ENCODE measurements around the gene IFT22. TPM values are rescaled to one million over a fixed set of nuclear protein-coding genes. Genes with fewer than 3 reads are reported as not detected.

Gene IFT22
- polyA plus RNA-seq, 1 of the 3 experiments (the other 2 are of a cell fraction) = 66.7 TPM

- Histone ChIP-seq H3K4me2 (no peak overlapping the region), H3K9me3 (no peaks in the 10 kb centered on the region), H2AFZ (ENCODE audit: low read depth) (no peak overlapping the region), H3K9ac (no peak overlapping the region), H3K4me3 (ENCODE audit: low read depth in 2 of 2, low read length in 1 of 2) (no peak overlapping the region), H3K36me3 (replicated peaks in 1 of 2; ENCODE audit: control insufficient read depth in 1 of 2, insufficient read depth in 2 of 2, low read length in 1 of 2) (peaks cover 8 to 14% of the 10 kb centered on the region in 2 experiments), H4K20me1 (ENCODE audit: insufficient read depth) (no peaks in the 10 kb centered on the region), H3K27ac (ENCODE audit: low read depth in 2 of 2, low read length in 1 of 2) (no peak overlapping the region), H3K27me3 (ENCODE audit: insufficient read depth) (no peaks in the 10 kb centered on the region), H3K4me1 (ENCODE audit: control insufficient read depth in 1 of 2, insufficient read depth in 2 of 2, low read depth in 1 of 2, low read length in 1 of 2) (peaks cover 0 to 2% of the 10 kb centered on the region in 2 experiments; a peak in 2 of 4 replicates), H3K9me2 (no peaks in the 10 kb centered on the region), H3F3A (replicated peaks; ENCODE audit: insufficient read depth) (peaks cover 3% of the 10 kb centered on the region), H3K79me2 (ENCODE audit: insufficient read depth) (peaks cover 20% of the 10 kb centered on the region)
- ChIA-PET CTCF (no interaction called here), POLR2A (no interaction called here)
- TF ChIP-seq MXI1 (IDR thresholded peaks at IDR 0.05; ENCODE audit: low read depth, low read length) (no peak), FOXM1 (IDR thresholded peaks at IDR 0.05; ENCODE audit: low read depth) (no peak), POLR2AphosphoS5 (IDR thresholded peaks at IDR 0.05; ENCODE audit: low read depth, low read length) (no peak), EZH2phosphoT487 (IDR thresholded peaks at IDR 0.05; ENCODE audit: borderline replicate concordance, low read depth) (no peak), ELF1 (IDR thresholded peaks at IDR 0.05) (no peak), JUND (IDR thresholded peaks at IDR 0.05) (no peak), NFIC (IDR thresholded peaks at IDR 0.05; ENCODE audit: borderline replicate concordance) (no peak)
- DNase-seq = no peak
- WGBS (ENCODE audit: low lambda C conversion rate) = 71% methylated on average over 5 of the region's 5 CpGs
Observed at GRCh38 chr7:101319401-101319800, 2.2 kb downstream of the IFT22 start.

GRCh38 chr7:101315336-101315735 lies 6.3 kb downstream of the IFT22 start:
- WGBS (ENCODE audit: low lambda C conversion rate) = 17% methylated on average over 1 of the region's 1 CpG
- no peak overlapping the region for H3K9ac ChIP-seq
- H3K4me3 ChIP-seq (ENCODE audit: low read depth in 2 of 2, low read length in 1 of 2) = no peak overlapping the region; a peak in 1 of 4 replicates
- H3K27me3 ChIP-seq (ENCODE audit: insufficient read depth) = no peaks in the 10 kb centered on the region
- no peaks in the 10 kb centered on the region for H3K9me2 ChIP-seq
- ChIA-PET CTCF (interaction anchor here (0.7 to 4.8 kb wide), 42 partner anchors 9 to 424 kb away, joined by 3 to 29 read pairs (median 3); no protein-coding TSS in a partner anchor), POLR2A (no interaction called here)
- TF ChIP-seq CHD2 (IDR thresholded peaks at IDR 0.05; ENCODE audit: low read length, partially characterized antibody) (no peak), SMC3 (IDR thresholded peaks at IDR 0.05; ENCODE audit: low read depth, low read length) (peak; percentile 12; the same call in 1 of the 2 replicates), USF2 (IDR thresholded peaks at IDR 0.05; ENCODE audit: borderline replicate concordance, low read depth, low read length) (no peak), CTCF (IDR thresholded peaks at IDR 0.05) (peak; percentile 85)
- no peak overlapping the region for H3K4me2 ChIP-seq
- H4K20me1 ChIP-seq (ENCODE audit: insufficient read depth) = no peaks in the 10 kb centered on the region
- no peaks in the 10 kb centered on the region for H3K9me3 ChIP-seq
- peaks cover 3% of the 10 kb centered on the region for H3F3A ChIP-seq (replicated peaks; ENCODE audit: insufficient read depth)
- H3K79me2 ChIP-seq (ENCODE audit: insufficient read depth) = peaks cover 9% of the 10 kb centered on the region; the same call in 1 of the 2 replicates
- H3K36me3 ChIP-seq (replicated peaks in 1 of 2; ENCODE audit: control insufficient read depth in 1 of 2, insufficient read depth in 2 of 2, low read length in 1 of 2) = peaks cover 8 to 14% of the 10 kb centered on the region in 2 experiments
- H3K27ac ChIP-seq (ENCODE audit: low read depth in 2 of 2, low read length in 1 of 2) = no peak overlapping the region
- H3K4me1 ChIP-seq (ENCODE audit: control insufficient read depth in 1 of 2, insufficient read depth in 2 of 2, low read depth in 1 of 2, low read length in 1 of 2) = no peaks in the 10 kb centered on the region
- H2AFZ ChIP-seq (ENCODE audit: low read depth) = no peak overlapping the region
- peak; percentile 58 for DNase-seq

All from SK-N-SH (cell line).